ENCODE data around the gene SPDYA. TPM values are rescaled to one million over a fixed set of nuclear protein-coding genes. Genes with fewer than 3 reads are reported as not detected.

The SPDYA gene
- total RNA-seq, 2 donors from 2014 or later: 3.0 to 5.3 TPM

DNA sequence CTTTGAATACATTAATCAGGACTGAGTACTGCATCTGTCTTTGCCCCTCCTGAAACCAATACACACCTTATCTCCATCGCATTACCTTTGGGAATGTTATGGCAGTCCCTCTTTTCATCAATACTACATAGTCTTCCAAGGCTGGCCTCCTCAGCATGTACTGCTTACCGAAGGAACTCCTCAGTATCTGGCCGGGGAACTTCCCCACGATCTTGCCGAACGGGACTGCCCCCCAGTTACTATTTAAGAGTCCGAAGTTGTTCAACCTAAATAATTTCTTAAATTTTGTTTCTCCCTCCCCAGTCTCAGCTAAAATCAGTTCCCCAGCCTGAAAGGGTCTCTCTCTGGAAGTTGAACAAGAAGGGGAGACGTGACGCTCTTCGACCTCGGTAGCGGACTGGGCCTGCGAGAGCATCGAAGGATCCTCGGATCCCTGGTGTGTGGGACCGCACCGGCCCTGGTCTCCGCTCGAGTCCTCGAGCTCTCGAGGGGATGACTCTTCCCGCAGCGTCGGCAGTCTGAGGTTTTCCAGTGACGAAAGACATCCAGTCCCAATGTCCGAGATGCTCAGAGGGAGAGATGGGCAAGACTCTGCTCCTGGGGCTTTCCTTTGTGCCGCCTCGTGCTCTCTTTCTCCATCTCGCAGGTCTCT, 59.0 kb downstream of the SPDYA start:
- Histone ChIP-seq H3K4me3 (peak overlapping the region; percentile 97), H3K9me3 (no peaks in the 10 kb centered on the region), H3K4me1 (ENCODE audit: control insufficient read depth in 1 of 2, low read depth in 2 of 2) (peaks cover 24 to 31% of the 10 kb centered on the region in 2 donors), H3K36me3 (no peaks in the 10 kb centered on the region), H3K27ac (peak overlapping the region; percentile 68 to 80), H3K27me3 (replicated peaks; ENCODE audit: insufficient read depth) (no peaks in the 10 kb centered on the region)
- ATAC-seq (ENCODE audit: insufficient number of reproducible peaks, low FRiP score, low read depth) (peak; percentile 12), DNase-seq (ENCODE audit: low spot score) (no peak)
- TF ChIP-seq, protein P1, sequence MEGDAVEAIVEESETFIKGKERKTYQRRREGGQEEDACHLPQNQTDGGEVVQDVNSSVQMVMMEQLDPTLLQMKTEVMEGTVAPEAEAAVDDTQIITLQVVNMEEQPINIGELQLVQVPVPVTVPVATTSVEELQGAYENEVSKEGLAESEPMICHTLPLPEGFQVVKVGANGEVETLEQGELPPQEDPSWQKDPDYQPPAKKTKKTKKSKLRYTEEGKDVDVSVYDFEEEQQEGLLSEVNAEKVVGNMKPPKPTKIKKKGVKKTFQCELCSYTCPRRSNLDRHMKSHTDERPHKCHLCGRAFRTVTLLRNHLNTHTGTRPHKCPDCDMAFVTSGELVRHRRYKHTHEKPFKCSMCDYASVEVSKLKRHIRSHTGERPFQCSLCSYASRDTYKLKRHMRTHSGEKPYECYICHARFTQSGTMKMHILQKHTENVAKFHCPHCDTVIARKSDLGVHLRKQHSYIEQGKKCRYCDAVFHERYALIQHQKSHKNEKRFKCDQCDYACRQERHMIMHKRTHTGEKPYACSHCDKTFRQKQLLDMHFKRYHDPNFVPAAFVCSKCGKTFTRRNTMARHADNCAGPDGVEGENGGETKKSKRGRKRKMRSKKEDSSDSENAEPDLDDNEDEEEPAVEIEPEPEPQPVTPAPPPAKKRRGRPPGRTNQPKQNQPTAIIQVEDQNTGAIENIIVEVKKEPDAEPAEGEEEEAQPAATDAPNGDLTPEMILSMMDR (IDR thresholded peaks at IDR 0.05): no peak

DNA sequence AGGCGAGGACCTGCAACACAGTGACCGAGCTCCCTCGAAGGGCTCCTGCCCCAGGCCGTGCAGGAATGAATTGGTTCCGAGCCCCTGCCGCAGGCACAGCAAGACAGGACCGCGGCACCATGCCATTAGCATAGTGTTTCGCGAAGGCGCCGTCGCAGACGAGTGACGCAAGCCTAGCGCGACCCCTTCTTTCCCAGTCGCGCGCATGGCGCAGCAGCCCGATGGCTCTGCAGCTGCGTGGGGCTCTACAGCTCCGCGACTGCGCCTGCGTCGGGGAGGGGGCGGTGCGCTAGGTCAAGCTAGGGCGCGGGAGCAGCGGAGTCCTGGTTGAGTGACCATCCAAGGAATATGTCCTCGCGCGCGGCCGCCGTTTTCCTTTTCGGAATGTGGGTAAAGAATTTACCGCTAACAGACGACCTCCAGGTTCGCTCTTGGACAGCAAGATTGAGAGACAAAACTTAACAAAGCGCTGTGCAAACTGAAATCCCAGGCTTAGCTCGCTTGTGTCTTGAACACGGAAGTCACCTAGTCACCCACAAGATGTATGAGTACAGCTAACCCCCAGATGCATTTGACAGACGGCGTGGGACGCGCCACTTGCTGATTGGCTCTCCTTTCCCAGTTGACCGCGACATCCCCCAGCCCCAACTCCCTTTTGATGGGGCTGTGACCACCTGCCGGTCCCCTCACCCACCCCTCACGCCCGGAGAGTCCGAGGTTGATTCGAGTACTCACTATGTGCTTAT, 59.7 kb downstream of the SPDYA start, which contains the start of gene TRMT61B:
Gene TRMT61B (minus strand): TSS at position 164 of the 746 bp plus-strand sequence. CDS start 32 bp downstream, at position 132.
- H3K4me3 ChIP-seq: peak within 1 kb of the TSS; percentile 97
- peaks cover 24 to 31% of the 10 kb centered on the region in 2 donors for H3K4me1 ChIP-seq (ENCODE audit: control insufficient read depth in 1 of 2, low read depth in 2 of 2)
- H3K27ac ChIP-seq: peak within 1 kb of the TSS; percentile 68 to 80
- H3K9me3 ChIP-seq: no peaks in the 10 kb centered on the region
- peak; percentile 87 for DNase-seq (ENCODE audit: low spot score)
- no peaks in the 10 kb centered on the region for H3K27me3 ChIP-seq (replicated peaks; ENCODE audit: insufficient read depth)
- TF ChIP-seq, protein P1 (IDR thresholded peaks at IDR 0.05): peak; percentile 11
- ATAC-seq (ENCODE audit: insufficient number of reproducible peaks, low FRiP score, low read depth): peak; percentile 77
- no peaks in the 10 kb centered on the region for H3K36me3 ChIP-seq

DNA sequence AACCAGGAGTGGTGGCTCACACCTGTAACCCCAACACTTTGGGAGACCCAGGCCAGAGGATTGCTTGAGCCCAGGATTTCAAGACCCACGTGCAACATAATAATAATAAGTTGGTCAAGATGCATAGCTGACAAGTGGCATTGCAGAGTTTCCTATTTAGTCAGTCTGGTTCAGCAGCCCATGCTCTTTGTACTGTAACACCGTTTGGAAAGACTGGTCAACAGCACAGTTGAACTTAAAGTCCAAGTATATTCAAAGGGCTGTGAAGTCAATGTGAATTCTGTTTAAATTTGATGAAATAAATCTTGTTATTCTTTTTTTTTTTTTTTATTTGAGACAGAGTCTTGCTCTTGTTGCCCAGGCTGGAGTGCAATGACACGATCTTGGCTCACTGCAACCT, 61.0 kb downstream of the SPDYA start:
- no peak overlapping the region for H3K4me3 ChIP-seq
- DNase-seq (ENCODE audit: low spot score) (no peak), ATAC-seq (ENCODE audit: insufficient number of reproducible peaks, low FRiP score, low read depth) (no peak)
- no peaks in the 10 kb centered on the region for H3K27me3 ChIP-seq (replicated peaks; ENCODE audit: insufficient read depth)
- H3K36me3 ChIP-seq: no peaks in the 10 kb centered on the region
- no peak overlapping the region for H3K27ac ChIP-seq
- no peaks in the 10 kb centered on the region for H3K9me3 ChIP-seq
- H3K4me1 ChIP-seq (ENCODE audit: control insufficient read depth in 1 of 2, low read depth in 2 of 2): peaks cover 24 to 31% of the 10 kb centered on the region in 2 donors
- TF ChIP-seq, protein P1 (IDR thresholded peaks at IDR 0.05): no peak

DNA sequence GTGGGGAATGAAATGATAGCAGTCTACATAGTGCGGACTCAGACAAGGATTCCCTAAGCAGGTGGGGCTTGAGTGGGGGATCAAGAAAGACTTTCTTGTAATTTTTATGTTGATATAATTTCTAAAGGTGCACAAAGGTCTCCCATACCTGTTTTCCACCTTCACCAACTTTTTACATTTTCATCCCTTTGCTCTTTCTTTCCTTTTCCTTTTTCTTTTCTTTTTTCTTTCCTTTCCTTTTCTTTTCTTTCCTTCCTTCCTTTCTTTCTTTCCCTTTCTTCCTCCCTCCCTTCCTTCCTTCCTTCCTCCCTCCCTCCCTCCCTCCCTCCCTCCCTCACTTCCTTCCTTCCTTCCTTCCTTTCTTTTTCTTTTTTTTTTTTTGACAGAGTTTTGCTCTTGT, 69.6 kb downstream of the SPDYA start:
- no peaks in the 10 kb centered on the region for H3K36me3 ChIP-seq
- ATAC-seq (ENCODE audit: insufficient number of reproducible peaks, low FRiP score, low read depth): no peak
- TF ChIP-seq, protein P1 (IDR thresholded peaks at IDR 0.05): no peak

DNA sequence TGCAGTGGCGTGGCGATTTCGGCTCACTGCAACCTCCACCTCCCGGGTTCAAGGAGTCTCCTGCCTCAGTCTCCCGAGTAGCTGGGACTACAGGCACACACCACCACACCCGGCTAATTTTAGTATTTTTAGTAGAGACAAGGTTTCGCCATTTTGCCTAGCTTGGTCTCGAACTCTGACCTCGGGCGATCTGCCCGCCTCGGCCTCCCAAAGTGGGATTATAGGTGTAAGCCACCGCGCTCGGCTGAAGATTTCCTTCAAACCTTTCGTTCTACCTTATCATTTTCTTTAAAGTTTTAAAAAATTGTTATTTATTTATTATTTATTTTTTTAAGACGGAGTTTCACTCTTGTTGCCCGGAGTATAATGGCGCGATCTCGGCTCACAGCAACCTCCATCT, 82.9 kb downstream of the SPDYA start:
- Histone ChIP-seq H3K4me3 (no peak overlapping the region), H3K36me3 (no peaks in the 10 kb centered on the region), H3K27ac (no peak overlapping the region), H3K4me1 (ENCODE audit: control insufficient read depth in 1 of 2, low read depth in 2 of 2) (peaks cover 12 to 32% of the 10 kb centered on the region in 2 donors), H3K27me3 (replicated peaks; ENCODE audit: insufficient read depth) (no peaks in the 10 kb centered on the region), H3K9me3 (no peaks in the 10 kb centered on the region)
- no peak for DNase-seq (ENCODE audit: low spot score)
- TF ChIP-seq, protein P1 (IDR thresholded peaks at IDR 0.05): no peak
- no peak for ATAC-seq (ENCODE audit: insufficient number of reproducible peaks, low FRiP score, low read depth)

More for the DNA sequence above, 69.6 kb downstream of the SPDYA start:
- no peak for DNase-seq (ENCODE audit: low spot score)
- Histone ChIP-seq H3K4me1 (ENCODE audit: control insufficient read depth in 1 of 2, low read depth in 2 of 2) (no peaks in the 10 kb centered on the region), H3K4me3 (no peak overlapping the region), H3K27me3 (replicated peaks; ENCODE audit: insufficient read depth) (no peaks in the 10 kb centered on the region), H3K27ac (no peak overlapping the region), H3K9me3 (no peaks in the 10 kb centered on the region)

All from thoracic aorta (tissue), 2 donors.